ENCODE measurements around the gene MARK2. TPM values are rescaled to one million over a fixed set of nuclear protein-coding genes. Genes with fewer than 3 reads are reported as not detected.

Gene MARK2
- total and polyA plus RNA-seq, 2 of the 8 experiments (the other 6 are each of a cell fraction or from before 2014, with no cell fraction given) = 19.3 to 58.5 TPM

DNA sequence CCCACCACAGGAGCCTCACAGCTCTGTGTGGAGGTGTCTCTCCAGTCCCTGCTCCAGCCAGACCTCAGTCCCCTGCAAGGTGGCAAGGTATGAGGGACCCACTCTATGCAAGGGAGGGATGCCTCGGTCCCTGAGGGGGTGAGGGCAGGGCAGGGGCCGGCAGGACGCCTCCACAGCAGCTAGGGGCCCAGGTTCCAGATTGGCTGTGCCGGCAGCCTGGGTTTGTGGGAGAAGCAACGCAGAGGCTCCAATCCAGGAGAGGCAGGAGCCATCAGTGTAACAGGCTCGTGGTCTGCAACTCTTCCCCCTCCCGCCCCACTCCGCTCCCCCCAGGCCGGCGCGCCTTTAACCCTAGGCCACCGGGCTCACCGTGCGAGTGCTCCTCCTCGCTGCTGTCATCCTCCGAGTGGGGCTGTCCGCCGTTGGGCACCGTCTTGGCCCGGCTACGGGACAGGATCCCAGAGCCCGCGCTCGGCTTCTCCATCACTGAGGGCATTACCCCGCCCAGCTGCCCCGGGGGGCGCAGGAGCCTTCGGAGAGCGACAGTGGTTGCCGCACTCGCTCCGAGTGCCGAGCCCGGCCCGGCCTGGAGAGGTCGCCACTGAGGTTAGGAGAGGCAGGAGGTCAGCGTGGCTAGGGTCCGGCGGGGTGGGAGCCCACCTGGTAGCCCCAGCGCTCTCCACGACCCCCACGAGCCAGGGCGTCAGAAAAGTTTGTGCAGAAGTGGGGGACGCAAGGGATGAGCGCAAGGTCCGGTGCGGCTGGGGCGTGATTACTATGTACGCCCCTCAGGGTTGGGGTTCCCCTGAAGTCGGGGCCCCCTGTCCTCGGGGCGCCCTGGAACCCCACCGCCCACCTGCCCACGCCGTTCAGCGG lies 77.3 kb downstream of the MARK2 start:
- Histone ChIP-seq H3K23ac (ENCODE audit: insufficient read length) (no peak overlapping the region), H3K9ac (replicated peaks in 1 of 4; ENCODE audit: extremely low read depth in 1 of 4, low read depth in 3 of 4, low read length in 3 of 4) (peak overlapping the region; percentile 53 to 85 (median 74)), H3K79me1 (ENCODE audit: low read depth, low read length) (peaks cover 9% of the 10 kb centered on the region), H4K5ac (ENCODE audit: insufficient read length, low read depth, low read length) (peak overlapping the region; percentile 93), H3K18ac (ENCODE audit: extremely low read depth, low read length) (peak overlapping the region; percentile 97), H4K8ac (ENCODE audit: extremely low read depth, insufficient read depth, low read length) (peak overlapping the region; percentile 93), H3K79me2 (ENCODE audit: control insufficient read depth in 1 of 2, insufficient read depth in 2 of 2, low read length in 2 of 2) (peaks cover 3 to 29% of the 10 kb centered on the region in 2 experiments; a peak in 3 of 4 replicates), H3K9me3 (ENCODE audit: insufficient read depth in 2 of 2, low read depth in 1 of 2, low read length in 1 of 2) (no peaks in the 10 kb centered on the region), H3K14ac (ENCODE audit: insufficient read length) (peak overlapping the region; percentile 18), H2AFZ (ENCODE audit: low read length) (no peak overlapping the region), H4K91ac (replicated peaks; ENCODE audit: insufficient read length, low read length) (peak overlapping the region; percentile 98), H3K27me3 (replicated peaks in 1 of 4; ENCODE audit: control insufficient read depth in 3 of 4, extremely low read depth in 1 of 4, insufficient read depth in 3 of 4, low read length in 3 of 4) (no peaks in the 10 kb centered on the region), H2AK5ac (ENCODE audit: low read depth, low read length) (no peak overlapping the region; the same call in 1 of the 2 replicates), H3K36me3 (ENCODE audit: control insufficient read depth in 2 of 4, insufficient read depth in 4 of 4, low read length in 3 of 4) (peaks cover 10 to 34% (median 19%) of the 10 kb centered on the region in 4 experiments; a peak in 7 of 8 replicates), H3K4me3 (ENCODE audit: extremely low read depth in 1 of 4, insufficient read depth in 2 of 4, low read depth in 3 of 4, low read length in 4 of 4) (peak overlapping the region; percentile 67 to 95 (median 89)), H4K20me1 (replicated peaks in 1 of 2; ENCODE audit: control insufficient read depth in 1 of 2, insufficient read depth in 2 of 2, low read length in 2 of 2) (peaks cover 12 to 17% of the 10 kb centered on the region in 2 experiments), H2BK5ac (ENCODE audit: low read depth, low read length) (peak overlapping the region; percentile 91; the same call in 1 of the 2 replicates), H2BK120ac (replicated peaks; ENCODE audit: low read depth, low read length) (peak overlapping the region; percentile 31), H2BK20ac (ENCODE audit: low read length) (no peak overlapping the region), H2BK15ac (ENCODE audit: low read length) (peak overlapping the region; percentile 72; the same call in 1 of the 2 replicates), H3K23me2 (ENCODE audit: low read depth, low read length) (peaks cover 31% of the 10 kb centered on the region), H3K4me1 (replicated peaks in 1 of 4; ENCODE audit: control insufficient read depth in 3 of 4, insufficient read depth in 4 of 4, low read length in 3 of 4) (peaks cover under 1 to 37% (median 31%) of the 10 kb centered on the region in 4 experiments), H3K56ac (replicated peaks; ENCODE audit: insufficient read length, low read depth, low read length) (peak overlapping the region; percentile 80), H3K4ac (replicated peaks; ENCODE audit: insufficient read length, low read depth, low read length) (peak overlapping the region; percentile 36), H3K4me2 (ENCODE audit: insufficient read depth in 1 of 2, low read depth in 2 of 2, low read length in 2 of 2) (peak overlapping the region; percentile 89 to 99), H3K27ac (ENCODE audit: low read depth, low read length) (peak overlapping the region; percentile 86; the same call in 1 of the 2 replicates), H2BK12ac (ENCODE audit: low read depth, low read length) (no peak overlapping the region; the same call in 1 of the 2 replicates)
- FAIRE-seq (no peak), DNase-seq (ENCODE audit: low read depth in 1 of 2, low spot score in 2 of 2) (peak in 1 of 2 experiments; percentile 99)
- 2% methylated on average over 40 of the region's 56 CpGs; no CpG with 5 or more reads in 1 of the 2 experiments for WGBS, 2 experiments (ENCODE audit: extremely low coverage in 1 of 2, insufficient coverage in 1 of 2, insufficient read length in 1 of 2, insufficient replicate concordance in 2 of 2, low coverage in 1 of 2, low lambda C conversion rate in 2 of 2, missing lambda C conversion rate in 1 of 2)
- CTCF ChIA-PET (ENCODE audit: partially characterized antibody) = interaction anchor here (0.6 to 4.5 kb wide), 20 partner anchors 9 to 352 kb away, joined by 3 to 39 read pairs (median 4); no protein-coding TSS in a partner anchor
- POLR2A ChIA-PET (ENCODE audit: partially characterized antibody) = interaction anchor here (0.8 to 10.7 kb wide), 15 partner anchors 7 to 150 kb away, joined by 3 to 173 read pairs (median 5); partner anchors contain the start of genes NAA40 and ZFTA
- TF ChIP-seq JUN (IDR thresholded peaks at IDR 0.05; ENCODE audit: low read depth, low read length) (no peak), PHF8 (conservative IDR thresholded peaks at IDR 0.05; ENCODE audit: low read depth, low read length) (0 out of 2 replicates have a peak, but pooled peaks have one; percentile 35), MAX (IDR thresholded peaks at IDR 0.05) (peak; percentile 73), CREB1 (IDR thresholded peaks at IDR 0.05) (peak; percentile 47), ASH2L (IDR thresholded peaks at IDR 0.05; ENCODE audit: low read length) (peak; percentile 22), NANOG (IDR thresholded peaks at IDR 0.05; ENCODE audit: insufficient read depth, low read depth, low read length, poor library complexity, severe bottlenecking) (no peak)
- TF ChIP-seq, protein P1, sequence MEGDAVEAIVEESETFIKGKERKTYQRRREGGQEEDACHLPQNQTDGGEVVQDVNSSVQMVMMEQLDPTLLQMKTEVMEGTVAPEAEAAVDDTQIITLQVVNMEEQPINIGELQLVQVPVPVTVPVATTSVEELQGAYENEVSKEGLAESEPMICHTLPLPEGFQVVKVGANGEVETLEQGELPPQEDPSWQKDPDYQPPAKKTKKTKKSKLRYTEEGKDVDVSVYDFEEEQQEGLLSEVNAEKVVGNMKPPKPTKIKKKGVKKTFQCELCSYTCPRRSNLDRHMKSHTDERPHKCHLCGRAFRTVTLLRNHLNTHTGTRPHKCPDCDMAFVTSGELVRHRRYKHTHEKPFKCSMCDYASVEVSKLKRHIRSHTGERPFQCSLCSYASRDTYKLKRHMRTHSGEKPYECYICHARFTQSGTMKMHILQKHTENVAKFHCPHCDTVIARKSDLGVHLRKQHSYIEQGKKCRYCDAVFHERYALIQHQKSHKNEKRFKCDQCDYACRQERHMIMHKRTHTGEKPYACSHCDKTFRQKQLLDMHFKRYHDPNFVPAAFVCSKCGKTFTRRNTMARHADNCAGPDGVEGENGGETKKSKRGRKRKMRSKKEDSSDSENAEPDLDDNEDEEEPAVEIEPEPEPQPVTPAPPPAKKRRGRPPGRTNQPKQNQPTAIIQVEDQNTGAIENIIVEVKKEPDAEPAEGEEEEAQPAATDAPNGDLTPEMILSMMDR (IDR thresholded peaks at IDR 0.05; ENCODE audit: control extremely low read depth in 1 of 3, insufficient read depth in 1 of 3, low read depth in 1 of 3, low read length in 3 of 3) = peak in 2 of 3 experiments; percentile 79 to 87; a peak in 3 of 4 replicates
